Lung (tissue), 12 donors: ENCODE data around the gene FCRLB. TPM values are rescaled to one million over a fixed set of nuclear protein-coding genes. Genes with fewer than 3 reads are reported as not detected.

ENCODE experiments used
- ATAC-seq: fragments of 200-7000 bp; cut with Tn5 transposase; one replicate; pipeline ENCODE4 v1.9.1; 2020; ENCODE audit warnings: moderate number of reproducible peaks; ENCODE audit not compliant: insufficient read depth, low FRiP score
- DNase-seq, 3 donors: peaks; one replicate each; pipeline ENCODE4 v3.0.0-alpha.2; 2013 to 2017
- H3K27ac ChIP-seq, 2 donors: one replicate each; pipeline ENCODE4 v1.5.1; 2013; ENCODE audit warnings: mild to moderate bottlenecking in 2 of 2, moderate library complexity in 2 of 2, control low read depth in 1 of 2, inconsistent platforms in 1 of 2, low read depth in 1 of 2, low read length in 1 of 2
- H3K27me3 ChIP-seq, 3 donors: one replicate each; pipeline ENCODE4 v1.5.1; 2013; ENCODE audit warnings: low read length in 2 of 3; ENCODE audit not compliant: control insufficient read depth in 3 of 3, insufficient read depth in 3 of 3
- H3K36me3 ChIP-seq, 4 donors: one replicate each; pipeline ENCODE4 v1.5.1; 2013; ENCODE audit warnings: low read length in 4 of 4, mild to moderate bottlenecking in 1 of 4, moderate library complexity in 1 of 4; ENCODE audit not compliant: control insufficient read depth in 4 of 4, insufficient read depth in 4 of 4
- H3K4me1 ChIP-seq, 5 donors: one replicate each; pipeline ENCODE4 v1.5.1; 2013; ENCODE audit warnings: low read length in 5 of 5, mild to moderate bottlenecking in 2 of 5, moderate library complexity in 1 of 5; ENCODE audit not compliant: control insufficient read depth in 5 of 5, insufficient read depth in 5 of 5
- H3K4me3 ChIP-seq: one replicate; pipeline ENCODE4 v1.5.1; 2013; ENCODE audit warnings: mild to moderate bottlenecking, control low read depth, moderate library complexity
- H3K9ac ChIP-seq, 2 donors: one replicate each; pipeline ENCODE4 v1.5.1; 2013; ENCODE audit warnings: low read length in 2 of 2, control low read depth in 1 of 2; ENCODE audit not compliant: insufficient read depth in 1 of 2
- H3K9me3 ChIP-seq, 4 donors: one replicate each; pipeline ENCODE4 v1.5.1; 2013; ENCODE audit warnings: low read length in 3 of 4, mild to moderate bottlenecking in 1 of 4, moderate library complexity in 1 of 4; ENCODE audit not compliant: control insufficient read depth in 4 of 4, insufficient read depth in 3 of 4
- WGBS, 2 donors: extraction: QIAGEN DNeasy Blood & Tissue Kit; methylation state at CpG; one replicate each; pipeline ENCODE4 v1.1.7; 2013; 5-methylcytosine and 5-hydroxymethylcytosine counted together
- polyA plus RNA-seq, 2 donors: library from polyadenylated mRNA; stranded (reverse); fragments of 200-250 nt; gene quantifications; one replicate each; pipeline ENCODE4 v1.2.1, GENCODE V29; 2013
- total RNA-seq, 2 donors: library from RNA; depleted of rRNA in 1 of 2; stranded (reverse); fragments of >200 nt in 1 of 2; gene quantifications; one replicate each; pipeline ENCODE4 v1.2.1, GENCODE V29; 2014 to 2021
- TF ChIP-seq, protein P1 (sequence below): IDR thresholded peaks from 2 replicates; pipeline ENCODE4 v1.5.1; 2012; ENCODE audit warnings: mild to moderate bottlenecking; ENCODE audit errors: control extremely low read depth, extremely low read depth
- donor health status: control.
- donor health status: control.
- donor health status: Bipolar disorder and iron deficiency.
- donor health status: healthy.
- donor health status: DM: yes; HTN: yes; CAD: no.

Gene FCRLB
- total and polyA plus RNA-seq, 4 donors = 0.34 to 0.90 (median 0.72) TPM

DNA sequence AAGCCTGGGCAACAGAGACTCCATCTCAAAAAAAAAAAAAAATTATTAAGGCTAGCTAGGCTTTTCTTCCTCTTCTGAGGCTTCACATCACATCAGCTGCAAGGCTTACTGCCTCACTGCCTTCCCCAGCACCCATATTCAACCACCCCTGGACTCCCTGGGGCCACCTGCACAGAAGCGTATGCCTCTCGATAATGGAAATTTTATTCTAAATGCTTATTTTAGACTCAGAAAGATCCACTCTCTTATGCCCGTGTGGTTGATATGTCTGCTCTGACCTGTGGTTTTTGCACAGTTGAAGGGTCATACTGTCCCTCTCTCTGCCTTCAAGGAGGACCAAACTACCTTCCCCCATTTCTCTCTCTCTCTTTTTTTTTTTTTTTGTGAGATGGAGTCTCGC is 15.8 kb upstream of the FCRLB start:
- 72 to 82% methylated on average over 4 of the region's 4 CpGs for WGBS, 2 donors
- DNase-seq = no peak
- TF ChIP-seq, protein P1, sequence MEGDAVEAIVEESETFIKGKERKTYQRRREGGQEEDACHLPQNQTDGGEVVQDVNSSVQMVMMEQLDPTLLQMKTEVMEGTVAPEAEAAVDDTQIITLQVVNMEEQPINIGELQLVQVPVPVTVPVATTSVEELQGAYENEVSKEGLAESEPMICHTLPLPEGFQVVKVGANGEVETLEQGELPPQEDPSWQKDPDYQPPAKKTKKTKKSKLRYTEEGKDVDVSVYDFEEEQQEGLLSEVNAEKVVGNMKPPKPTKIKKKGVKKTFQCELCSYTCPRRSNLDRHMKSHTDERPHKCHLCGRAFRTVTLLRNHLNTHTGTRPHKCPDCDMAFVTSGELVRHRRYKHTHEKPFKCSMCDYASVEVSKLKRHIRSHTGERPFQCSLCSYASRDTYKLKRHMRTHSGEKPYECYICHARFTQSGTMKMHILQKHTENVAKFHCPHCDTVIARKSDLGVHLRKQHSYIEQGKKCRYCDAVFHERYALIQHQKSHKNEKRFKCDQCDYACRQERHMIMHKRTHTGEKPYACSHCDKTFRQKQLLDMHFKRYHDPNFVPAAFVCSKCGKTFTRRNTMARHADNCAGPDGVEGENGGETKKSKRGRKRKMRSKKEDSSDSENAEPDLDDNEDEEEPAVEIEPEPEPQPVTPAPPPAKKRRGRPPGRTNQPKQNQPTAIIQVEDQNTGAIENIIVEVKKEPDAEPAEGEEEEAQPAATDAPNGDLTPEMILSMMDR = no peak
- no peak for ATAC-seq
- no peaks in the 10 kb centered on the region for H3K36me3 ChIP-seq
- no peak overlapping the region for H3K4me3 ChIP-seq
- no peak overlapping the region for H3K9ac ChIP-seq
- peaks cover 0 to 3% (median 0%) of the 10 kb centered on the region in 3 donors for H3K27me3 ChIP-seq
- H3K9me3 ChIP-seq = no peaks in the 10 kb centered on the region
- no peaks in the 10 kb centered on the region for H3K4me1 ChIP-seq
- no peak overlapping the region for H3K27ac ChIP-seq

DNA sequence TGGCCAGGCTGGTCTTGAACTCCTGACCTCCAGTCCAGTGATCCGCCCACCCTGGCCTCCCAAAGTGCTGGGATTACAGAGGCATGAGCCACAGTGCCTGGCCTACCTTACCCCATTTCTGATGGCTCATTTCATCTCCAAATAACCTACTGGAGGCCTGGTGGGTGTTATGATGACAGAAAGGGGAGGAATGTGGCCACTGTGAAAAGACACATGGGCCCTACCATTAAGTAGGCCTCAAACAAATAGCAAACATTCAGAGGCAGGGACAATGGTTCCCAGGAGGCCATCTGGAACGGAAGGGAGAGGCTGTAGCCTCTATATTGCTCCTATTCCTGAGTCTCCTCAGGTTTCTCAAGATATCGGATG is 15.2 kb upstream of the FCRLB start:
- Histone ChIP-seq H3K9ac (no peak overlapping the region), H3K36me3 (no peaks in the 10 kb centered on the region), H3K9me3 (no peaks in the 10 kb centered on the region), H3K27ac (peak overlapping the region in 1 of 2 donors; percentile 28), H3K4me1 (no peaks in the 10 kb centered on the region), H3K4me3 (no peak overlapping the region), H3K27me3 (peaks cover 0 to 3% (median 0%) of the 10 kb centered on the region in 3 donors)
- ATAC-seq (no peak), DNase-seq (no peak)
- TF ChIP-seq, protein P1 = no peak
- WGBS, 2 donors = 93% methylated on average over 3 of the region's 3 CpGs

DNA sequence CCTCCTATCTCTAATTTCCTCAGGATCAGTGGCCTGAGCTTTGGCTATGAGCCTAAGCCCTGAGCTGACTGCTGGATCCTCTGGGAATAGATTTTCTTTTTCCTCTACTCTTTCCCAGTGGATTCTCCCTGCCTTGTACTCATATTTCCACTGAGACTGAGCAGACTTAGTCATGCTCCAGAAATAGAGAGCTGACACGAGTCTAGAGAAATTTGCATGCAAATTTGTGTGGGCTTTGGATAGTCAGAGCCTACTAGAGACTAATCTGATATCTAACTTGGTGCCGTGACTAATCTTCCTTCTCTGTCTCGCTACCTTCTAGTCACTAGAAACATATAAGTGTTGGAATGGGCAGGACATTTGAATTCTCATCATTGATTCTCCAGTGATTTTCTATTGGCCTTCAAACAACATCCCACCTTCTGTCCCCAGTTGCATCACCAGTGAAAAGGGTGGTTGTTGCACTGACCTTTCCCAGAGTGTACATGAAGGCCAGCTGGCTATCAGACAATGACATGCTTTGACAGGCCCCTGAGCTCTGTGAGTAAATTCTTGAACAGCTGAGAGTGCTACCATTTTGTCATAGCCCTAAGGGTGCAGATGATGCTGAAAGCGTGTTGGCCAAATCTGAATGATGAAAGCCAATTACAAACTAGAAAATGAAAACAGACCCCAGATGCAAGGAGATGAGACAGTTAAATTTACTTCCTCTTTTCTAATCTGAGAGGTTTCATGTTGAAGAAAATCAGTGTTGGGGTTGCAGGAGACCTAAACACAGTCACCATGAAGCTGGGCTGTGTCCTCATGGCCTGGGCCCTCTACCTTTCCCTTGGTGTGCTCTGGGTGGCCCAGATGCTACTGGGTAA is 14.6 kb upstream of the FCRLB start, which contains the start of gene FCRLA:
Gene FCRLA (plus strand): TSS at position 748 of the 866 bp plus-strand sequence. CDS start 36 bp downstream, at position 784.
- DNase-seq = no peak
- Histone ChIP-seq H3K9ac (no peak within 1 kb of the TSS), H3K27ac (peak within 1 kb of the TSS in 1 of 2 donors; percentile 28), H3K4me1 (no peaks in the 10 kb centered on the region), H3K9me3 (no peaks in the 10 kb centered on the region), H3K27me3 (peaks cover 0 to 3% (median 0%) of the 10 kb centered on the region in 3 donors), H3K4me3 (no peak within 1 kb of the TSS), H3K36me3 (no peaks in the 10 kb centered on the region)
- TF ChIP-seq, protein P1 = no peak
- 58% methylated on average over 4 of the region's 4 CpGs for WGBS, 2 donors
- ATAC-seq = no peak
